Measurements from ENCODE around the gene NBEAL2.

GRCh38 chr3:47010910-47011309 is 31.4 kb downstream of the NBEAL2 start:
- TF ChIP-seq CTCF (IDR thresholded peaks at IDR 0.05; ENCODE audit: low read length) (no peak), EZH2 (IDR thresholded peaks at IDR 0.05; ENCODE audit: borderline replicate concordance, low read length) (no peak)
